DMS 273 treated with DMSO at 0.1 percent for 48 hours (cell line): ENCODE data around the gene PKM.
A peak's percentile ranks its signal among the peaks of the same experiment; 100 is the strongest.

Experiments
- DNase-seq: peaks from one replicate; lab custom pipeline; 2025; lab: John Stamatoyannopoulos, UW

PKM gene

DNA sequence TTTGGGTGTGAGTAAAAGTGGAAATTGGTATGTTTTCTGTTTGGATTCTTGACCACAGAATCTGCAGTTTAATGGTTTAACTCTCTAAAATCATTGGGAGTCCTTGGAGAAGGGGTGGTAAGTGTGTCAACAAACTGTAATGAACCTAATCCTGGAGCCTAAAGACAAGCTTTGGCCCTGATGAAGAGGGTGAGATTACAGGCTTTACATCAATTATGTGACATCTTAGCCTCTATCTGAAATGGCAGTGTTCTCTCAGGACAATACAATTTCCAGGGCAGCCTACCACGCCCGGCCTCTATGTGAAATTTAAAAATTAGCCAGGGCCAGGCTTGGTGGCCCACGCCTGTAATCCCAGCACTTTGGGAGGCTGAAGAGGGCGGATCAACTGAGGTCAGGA lies 4.3 kb upstream of the PKM start:
- no peak for DNase-seq

DNA sequence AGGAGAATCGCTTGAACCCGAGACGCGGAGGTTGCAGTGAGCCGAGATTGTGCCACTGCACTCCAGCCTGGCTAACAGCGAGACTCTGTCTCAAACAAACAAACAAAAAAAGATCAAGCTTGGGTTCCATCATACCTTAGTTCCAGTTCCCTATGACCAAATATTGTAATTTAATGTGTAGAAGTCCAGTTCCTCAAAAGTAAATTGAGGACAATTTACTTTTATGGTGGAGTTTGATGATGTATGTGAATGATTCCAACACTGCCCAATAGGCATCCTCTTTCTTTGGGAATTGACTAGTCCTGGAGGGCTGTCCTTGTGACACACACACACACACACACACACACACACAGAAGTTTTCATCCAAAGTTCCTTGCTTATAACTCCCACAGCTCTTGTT lies 2.8 kb upstream of the PKM start:
- DNase-seq = no peak

DNA sequence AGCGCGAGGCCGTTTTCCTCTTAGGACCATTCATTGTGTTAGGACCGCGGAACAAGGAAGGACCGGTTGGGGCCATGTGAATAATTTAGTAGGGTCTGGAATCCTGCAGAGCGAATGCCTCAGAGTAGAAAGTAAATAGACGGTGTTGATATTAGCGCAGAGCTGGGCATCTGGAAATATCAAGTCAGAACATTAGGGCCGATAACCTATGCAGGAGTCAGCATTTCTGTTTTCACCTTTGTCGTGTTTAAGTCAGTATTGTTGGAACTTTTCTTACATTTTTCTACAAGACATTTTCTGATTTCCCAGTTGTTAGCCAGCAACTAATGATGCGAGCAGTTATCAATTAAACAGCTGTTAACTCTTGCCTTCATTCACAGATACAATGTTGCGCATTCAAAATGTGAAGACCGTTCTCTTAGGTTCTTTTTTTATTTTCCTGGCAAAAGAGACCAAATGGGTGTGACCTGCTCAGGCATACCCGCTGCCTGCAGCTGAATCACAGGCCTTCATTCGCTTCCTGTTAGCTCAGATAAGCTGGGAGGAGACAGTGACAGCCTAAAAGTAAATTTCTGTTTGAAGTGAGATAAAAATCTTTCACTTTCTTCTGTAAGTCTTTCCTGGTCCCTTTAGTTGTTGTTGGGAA lies 966 bp upstream of the PKM start:
- DNase-seq = peak; percentile 77

DNA sequence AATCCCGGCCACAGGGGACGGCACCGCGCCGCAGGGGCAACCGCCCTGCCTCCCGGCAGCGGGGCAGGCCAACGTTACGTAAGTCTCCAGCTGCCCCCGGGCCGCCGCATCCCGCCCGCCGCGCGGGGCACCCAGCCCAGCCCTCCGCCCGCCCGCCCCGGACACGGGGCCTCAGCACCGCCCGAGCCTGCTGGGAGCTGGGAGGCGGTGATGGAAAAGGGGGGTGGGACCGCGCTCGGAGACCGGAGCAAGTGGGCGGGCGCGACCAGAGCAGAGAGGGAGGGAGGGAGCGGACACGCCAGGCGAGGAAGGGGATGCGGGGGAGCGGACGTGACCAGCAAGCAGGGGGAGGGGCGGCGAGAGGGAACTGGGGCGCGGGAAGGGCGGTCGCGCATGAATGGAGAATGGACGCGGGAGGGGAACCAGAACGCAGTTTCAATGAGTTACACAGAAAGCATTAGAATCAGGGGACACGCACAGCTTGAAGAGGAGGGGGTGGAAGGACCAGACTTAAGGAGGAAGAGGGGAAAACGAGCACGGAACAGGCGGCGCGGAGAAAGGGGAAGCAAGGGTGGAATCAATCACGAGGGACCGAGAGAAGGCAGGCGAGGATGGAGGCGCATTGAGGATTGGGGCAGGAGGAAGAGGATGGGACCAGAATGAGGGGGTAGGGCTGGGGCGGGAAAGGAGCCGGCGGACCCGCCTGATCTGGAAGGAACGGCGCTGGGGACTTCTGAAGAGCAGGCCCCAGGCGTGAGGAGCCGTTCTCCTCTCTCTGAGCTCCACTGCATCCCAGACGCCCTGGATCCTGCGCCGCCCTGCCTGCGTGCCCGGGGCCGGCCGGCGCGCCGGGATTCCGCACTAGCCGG lies 559 bp downstream of the PKM start:
- DNase-seq = peak; percentile 25

DNA sequence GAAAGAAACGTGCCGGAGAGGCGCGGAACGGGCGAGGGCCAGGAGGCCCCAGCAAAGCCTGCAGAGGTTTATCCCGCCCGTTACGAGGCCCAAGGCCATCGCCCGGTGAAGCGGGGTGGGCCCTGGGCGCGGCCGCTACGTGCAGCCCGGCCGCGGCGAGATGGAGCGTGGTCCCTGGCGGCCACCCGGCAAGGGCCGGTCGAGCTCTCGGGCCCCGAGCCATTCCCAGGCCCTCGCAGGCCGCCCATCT lies 1.1 kb downstream of the PKM start:
- no peak for DNase-seq

DNA sequence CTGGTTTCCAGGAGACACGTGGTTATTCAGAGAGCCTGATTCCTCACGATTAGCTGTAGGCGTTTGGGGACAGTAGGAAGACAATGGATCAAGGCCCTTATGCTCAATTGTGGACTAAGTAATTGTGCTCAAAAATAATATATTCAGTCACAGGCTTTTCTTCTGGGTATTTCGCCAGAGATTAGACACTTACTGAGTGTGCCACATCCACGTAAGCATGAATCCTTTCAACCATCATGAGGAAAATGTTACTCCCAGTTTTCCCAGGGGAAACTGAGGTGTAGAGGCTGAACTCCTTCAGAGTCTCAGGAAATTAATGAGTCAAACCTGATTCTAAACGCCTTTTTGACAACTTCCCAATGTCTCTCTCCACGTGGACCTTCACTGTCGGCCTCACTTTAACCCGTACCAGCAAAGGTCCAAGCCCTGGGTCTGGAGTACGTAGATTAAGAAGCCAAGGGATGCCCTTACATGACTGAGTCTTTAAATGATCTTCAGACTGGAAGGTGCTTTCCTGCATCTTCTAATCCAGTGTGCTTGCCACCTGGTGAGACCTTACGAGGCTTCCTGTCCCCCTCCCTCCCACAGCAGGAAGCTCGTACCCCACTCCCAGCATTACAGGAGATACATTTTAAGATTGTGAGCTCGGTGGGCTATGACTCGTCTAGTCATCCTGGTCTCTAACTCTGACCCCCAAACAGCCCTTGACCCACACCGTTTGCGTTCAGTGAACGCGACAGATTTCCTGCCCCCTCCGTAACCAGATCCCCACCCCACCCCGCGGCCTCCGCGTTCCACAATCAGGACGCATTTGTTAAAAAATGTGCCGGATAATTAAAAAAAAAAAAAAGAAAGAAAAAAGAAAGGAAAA lies 1.7 kb downstream of the PKM start:
- no peak for DNase-seq

DNA sequence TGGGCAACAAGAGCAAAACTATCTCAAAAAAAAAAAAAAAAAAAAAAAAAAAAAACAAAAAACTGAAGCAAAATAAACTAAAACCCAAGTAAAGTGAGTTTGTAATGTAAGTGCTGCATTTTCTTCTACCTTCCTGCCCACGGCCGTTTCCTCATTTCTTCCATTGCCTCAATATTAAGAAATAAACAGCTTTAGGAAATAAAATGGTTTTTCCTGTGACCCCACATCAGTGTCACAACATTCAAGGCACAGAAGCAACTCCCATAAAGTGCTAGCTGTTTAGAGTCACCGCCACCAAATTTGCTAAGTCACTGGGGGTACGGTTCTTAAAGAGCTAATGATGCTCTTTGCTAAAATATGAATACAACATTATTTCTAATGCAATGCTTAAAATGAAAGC lies 3.3 kb downstream of the PKM start:
- DNase-seq = no peak

DNA sequence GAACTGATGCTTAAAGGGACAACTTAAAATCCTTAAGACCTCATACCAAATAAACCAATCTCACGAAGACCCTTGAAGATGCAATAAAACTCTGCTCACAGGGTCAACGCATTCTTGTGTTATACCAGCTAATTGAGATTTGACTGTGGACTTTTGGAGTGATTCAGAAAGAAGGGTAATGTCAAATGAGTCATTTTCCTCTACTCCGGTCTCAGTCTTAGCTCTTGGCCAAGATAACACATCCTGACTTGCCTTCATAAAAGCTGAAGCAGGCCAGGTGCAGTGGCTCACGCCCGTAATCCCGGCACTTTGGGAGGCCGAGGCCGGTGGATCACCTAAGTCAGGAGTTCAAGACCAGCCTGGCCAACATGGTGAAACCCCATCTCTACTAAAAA lies 3.8 kb downstream of the PKM start:
- DNase-seq = no peak

DNA sequence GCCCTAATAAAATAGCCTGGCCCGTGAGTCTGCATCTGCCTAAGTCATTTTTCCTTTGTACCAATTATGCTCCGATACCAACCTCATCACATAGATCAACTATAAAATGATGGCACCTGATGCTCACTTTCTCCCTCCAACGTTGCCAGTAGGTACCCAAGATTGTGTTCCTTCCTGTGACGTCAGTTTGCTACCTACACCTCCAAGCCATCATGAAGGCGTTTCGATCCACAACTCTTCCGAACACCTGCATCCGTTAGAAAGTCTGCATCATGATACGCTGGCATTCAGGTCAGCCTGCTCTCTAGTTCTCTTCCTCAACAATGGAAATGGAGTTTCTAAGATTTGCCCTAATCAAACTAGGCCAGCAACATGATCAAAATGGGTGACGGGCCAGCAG lies 7.7 kb downstream of the PKM start:
- no peak for DNase-seq

DNA sequence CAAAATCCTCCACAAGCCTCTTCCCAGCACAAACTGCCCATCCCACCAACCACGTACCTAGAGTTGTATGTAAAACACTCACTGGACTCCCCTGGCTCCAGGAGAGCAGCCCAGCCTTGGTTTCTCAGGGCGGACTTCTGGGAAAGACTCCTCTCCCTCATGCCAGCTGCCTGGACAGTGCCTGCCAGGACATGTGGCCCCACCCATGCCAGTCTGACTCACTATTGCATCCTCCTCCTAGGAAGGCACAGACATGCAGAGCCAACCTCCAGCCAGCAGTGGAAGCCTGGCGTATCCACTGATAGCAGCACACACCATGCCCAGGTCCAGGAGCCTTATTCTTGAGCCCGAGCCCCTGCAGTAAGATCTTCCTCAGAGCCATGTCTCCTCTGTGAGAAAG lies 8.6 kb downstream of the PKM start:
- DNase-seq = no peak

DNA sequence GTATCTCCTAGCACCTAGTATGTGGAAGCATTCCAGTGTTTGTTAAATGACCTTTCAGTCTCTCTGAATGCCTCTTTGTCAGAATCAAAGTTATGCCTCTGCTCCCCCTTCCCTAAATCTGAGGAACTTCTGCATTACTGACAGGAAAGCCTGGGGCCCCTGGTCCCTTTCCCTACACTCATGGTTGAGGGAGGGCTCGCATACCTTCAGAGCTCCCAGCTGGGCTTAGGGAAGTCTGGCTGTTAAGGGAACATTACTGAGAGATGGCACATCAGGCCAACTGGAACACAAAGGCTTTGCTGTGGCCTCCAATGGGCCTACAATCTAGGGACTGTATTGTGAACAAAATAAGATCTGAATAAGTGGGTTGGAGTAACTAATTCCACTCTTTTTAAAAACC lies 10.3 kb downstream of the PKM start:
- no peak for DNase-seq

DNA sequence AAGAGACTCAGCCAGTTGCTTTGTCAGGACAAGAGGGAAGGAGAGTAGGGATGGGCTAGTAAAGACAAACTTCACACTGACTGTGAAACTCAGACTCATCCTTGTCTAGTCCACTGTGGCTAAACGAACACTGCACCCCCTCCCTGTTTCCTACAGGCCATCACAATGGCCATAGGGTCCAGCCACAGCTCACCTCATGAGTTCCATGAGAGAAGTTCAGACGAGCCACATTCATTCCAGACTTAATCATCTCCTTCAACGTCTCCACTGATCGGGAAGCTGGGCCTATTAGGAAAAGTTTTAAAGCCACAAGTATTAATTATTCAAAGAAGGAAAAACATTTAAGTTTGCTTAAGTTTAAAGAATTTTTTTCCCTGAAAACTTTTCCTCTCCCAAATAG lies 13.8 kb downstream of the PKM start:
- no peak for DNase-seq

DNA sequence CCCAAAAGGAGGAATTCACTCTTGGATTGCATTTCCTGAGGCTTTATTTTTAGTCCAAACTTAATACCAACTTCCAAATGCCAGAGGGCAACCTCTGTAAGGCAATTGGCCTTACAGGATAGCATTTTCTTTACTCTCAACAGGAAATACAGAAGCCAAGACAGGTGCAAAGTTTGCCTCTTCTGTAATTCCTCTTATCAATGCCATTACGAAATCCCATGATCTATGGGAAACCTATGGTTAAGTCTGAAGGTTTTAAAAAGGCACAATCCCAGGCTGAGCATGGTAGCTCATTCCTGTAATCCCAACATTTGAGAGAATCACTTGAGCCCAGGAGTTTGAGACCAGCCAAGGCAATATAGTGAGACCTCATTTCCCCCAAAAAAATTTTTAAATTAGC lies 14.9 kb downstream of the PKM start:
- no peak for DNase-seq

DNA sequence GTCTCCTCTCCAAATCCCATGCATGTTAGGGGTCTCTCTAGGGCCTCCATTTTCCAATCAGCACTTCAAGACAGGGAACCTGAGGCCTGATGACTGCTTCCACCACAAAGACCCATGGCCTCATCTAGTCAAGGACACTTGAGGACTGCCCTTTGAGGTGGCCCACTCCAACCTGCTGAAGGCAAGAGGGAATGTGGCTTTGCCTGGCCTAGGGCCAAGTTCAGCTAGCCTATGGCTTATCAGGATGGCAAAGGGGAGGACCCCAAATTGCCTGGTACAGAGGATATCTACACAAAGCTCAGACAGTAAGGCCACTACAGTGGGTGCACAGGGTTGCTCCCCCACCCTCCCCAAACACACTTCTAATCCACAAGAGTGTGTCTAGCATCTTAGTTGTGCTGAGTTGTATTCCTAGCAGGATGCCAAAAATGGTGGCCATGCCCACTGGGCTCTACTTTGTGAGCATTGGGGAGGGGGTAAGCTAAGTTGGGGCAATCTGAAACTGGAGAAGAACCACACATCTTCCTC lies 23.4 kb downstream of the PKM start:
- DNase-seq = no peak

DNA sequence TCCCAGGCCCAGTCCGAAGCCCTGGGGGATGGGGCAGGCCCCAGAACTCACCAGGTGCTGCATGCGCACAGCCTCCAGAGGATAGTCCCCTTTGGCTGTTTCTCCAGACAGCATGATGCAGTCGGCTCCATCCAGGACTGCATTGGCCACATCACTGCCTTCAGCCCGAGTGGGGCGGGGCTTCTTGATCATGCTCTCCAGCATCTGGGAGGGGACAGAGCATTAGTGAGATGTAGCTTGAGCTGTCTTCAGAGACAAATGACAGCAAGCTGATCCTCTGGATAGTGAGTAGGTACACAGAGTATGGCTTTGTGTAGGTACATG lies 24.4 kb downstream of the PKM start:
- DNase-seq = no peak

DNA sequence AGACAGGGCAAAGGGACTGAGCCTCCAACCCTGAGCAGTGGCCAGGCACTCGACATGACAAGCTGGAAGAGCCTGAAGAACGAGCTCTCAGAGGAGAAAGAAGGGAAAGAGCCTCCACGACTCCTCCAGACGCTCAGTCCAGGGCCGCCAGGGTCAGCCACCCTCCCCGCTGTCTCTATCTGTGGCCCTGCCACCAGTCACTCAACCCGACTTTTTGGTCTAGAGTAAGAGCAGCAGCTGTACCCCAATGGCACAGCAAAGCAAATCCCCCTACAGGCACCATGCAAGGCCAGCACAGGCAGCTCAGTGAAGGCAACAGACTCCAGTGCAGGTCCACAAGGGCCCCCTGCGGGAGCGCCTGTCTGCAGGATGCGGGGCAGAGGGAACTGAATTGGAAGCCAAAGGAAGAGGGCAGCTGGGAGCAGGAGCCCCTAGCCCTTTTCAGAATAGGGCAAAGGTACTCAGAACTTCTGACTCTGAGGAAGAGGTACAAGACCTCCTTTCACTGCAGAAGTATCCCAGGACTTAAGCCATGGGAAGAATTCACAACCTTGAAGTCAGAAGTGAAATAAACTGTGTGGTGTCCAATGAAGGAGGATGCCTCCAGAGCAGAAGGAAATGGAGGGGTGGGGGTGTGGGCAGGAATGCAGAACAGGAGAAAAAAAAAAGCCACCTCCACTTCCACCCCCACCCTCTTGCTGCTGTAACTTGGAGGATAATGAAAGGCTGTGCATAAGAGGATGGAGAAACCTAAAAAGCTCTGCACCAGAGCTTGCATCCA lies 24.9 kb downstream of the PKM start:
- DNase-seq = no peak

DNA sequence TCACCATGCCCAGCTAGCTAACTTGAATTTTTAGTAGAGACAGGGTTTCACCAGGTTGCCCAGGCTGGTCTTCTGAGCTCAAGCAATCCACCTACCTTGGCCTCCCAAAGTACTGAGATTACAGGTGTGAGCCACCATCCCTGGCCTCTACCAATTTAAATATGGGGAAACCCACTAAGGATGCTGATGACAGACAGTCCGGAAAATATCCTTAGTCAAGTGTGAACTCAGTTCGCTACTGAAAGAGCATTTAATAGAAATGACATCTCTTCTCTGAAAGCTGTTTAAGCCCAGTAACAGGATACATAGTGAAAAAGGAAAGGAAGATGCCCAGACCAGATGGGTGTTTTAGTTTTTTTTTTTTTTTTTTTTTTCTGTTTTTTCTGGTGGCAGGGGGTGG lies 25.7 kb downstream of the PKM start:
- no peak for DNase-seq

DNA sequence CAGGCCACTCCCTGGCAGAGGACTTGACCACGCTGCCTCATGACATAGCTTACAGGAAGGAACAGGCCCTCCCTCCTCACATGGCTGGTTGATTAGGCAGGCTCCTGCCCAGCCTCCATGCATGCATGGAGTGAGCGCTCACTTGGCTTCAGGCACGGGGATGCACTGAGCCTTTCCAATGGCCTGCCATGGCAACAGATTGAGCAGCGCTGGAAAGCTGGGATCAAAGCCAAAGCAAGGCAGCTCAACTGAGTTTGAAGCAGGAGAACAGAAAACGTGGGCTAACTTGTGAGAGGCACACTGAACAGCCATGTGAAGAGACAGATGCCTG lies 27.5 kb downstream of the PKM start:
- DNase-seq = peak; percentile 33

DNA sequence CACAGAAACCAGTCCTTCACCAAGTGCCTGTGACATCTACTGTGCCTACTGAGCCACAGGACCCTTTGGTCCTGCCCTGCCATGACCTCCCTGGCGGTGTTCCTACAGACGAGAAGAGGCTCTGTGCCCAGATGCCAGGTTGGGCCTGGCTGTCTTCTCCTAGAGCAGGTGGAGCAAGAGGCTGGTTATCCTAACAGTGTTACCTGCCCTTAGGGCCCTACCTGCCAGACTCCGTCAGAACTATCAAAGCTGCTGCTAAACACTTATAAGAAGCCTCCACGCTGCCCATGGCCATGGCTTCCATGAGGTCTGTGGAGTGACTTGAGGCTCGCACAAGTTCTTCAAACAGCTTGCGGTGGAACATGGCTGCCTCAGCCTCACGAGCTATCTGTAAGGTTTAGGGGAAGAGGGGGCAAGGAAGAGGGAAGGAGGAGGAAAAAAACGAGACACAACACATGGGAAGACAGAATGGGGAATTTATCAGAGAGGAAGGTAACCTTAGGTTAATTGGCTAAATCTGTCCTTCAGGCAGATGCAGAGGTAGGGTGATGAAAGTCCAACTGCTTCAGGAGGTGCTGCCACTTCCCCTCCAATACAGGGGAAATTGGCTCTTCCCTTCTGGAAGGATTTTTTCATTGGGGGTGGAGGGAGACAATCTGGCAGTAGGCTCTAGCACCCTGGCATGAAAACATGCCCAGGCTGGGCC lies 28.0 kb downstream of the PKM start:
- no peak for DNase-seq

DNA sequence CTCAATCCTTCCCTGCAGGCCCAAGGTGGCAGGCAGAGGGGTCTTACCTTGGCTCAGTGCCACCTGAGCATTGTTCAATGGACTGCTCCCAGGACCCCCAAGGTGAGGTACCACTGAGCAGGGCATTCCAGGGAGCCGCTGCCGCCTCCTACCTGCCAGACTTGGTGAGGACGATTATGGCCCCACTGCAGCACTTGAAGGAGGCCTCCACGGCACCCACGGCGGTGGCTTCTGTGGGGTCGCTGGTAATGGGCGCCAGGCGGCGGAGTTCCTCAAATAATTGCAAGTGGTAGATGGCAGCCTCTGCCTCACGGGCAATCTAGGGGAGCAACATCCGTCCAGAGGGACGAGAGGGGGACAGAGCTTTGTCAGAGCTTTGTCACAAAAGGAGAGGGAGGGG lies 28.7 kb downstream of the PKM start:
- no peak for DNase-seq

DNA sequence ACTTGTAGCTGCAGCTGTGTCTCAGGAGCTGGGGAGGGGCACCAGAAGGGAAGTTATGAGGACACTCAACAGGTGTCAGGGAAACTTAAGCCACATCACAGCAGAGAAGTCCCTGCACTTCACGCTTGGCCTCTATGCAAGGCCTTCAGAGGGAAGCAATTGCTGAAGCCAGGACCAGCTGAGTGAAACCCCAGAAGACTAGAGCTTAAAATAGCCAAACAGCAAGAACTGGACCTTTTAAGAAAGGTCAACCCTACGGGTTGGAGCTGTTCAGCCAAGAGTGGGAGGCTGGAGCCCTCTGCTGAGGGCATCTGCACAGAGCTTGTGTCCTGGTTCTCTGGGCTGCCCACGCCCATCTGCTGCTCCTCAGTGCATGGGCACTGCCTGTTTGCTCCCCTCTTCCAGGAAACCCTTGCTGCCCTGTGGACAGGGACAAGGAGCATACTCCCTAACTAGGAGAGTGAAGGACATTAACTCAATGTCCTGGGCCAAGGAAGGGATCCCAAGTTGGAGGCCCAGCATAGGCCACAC lies 29.5 kb downstream of the PKM start:
- no peak for DNase-seq
